IPS-18c (cell line): ENCODE measurements around the gene C12orf42.

Source experiments
- H3K4me3 ChIP-seq: 2 replicates; pipeline ENCODE4 v1.7.0; 2013; ENCODE audit warnings: low read depth, mild to moderate bottlenecking, low read length, moderate library complexity; ENCODE audit not compliant: insufficient read depth
- H3K9me3 ChIP-seq: one replicate; pipeline ENCODE4 v1.6.1; 2013; ENCODE audit warnings: mild to moderate bottlenecking, low read length, moderate library complexity; ENCODE audit not compliant: control insufficient read depth, insufficient read depth

Gene C12orf42

GRCh38 chr12:103503546-103504480 is 8.0 kb upstream of the C12orf42 start:
- no peaks in the 10 kb centered on the region for H3K9me3 ChIP-seq
- H3K4me3 ChIP-seq: no peak overlapping the region

- Histone ChIP-seq H3K9me3 (no peaks in the 10 kb centered on the region), H3K4me3 (no peak overlapping the region)
Measured at GRCh38 chr12:103501447-103501846, 5.7 kb upstream of the C12orf42 start.

- Histone ChIP-seq H3K9me3 (no peaks in the 10 kb centered on the region), H3K4me3 (no peak overlapping the region)
Measured at GRCh38 chr12:103499571-103499970, 3.8 kb upstream of the C12orf42 start.

- no peak overlapping the region for H3K4me3 ChIP-seq
- H3K9me3 ChIP-seq: no peaks in the 10 kb centered on the region
Measured at GRCh38 chr12:103498990-103499389, 3.2 kb upstream of the C12orf42 start.

- H3K4me3 ChIP-seq: peak overlapping the region; percentile 36
Measured at GRCh38 chr12:103494734-103495468, 867 bp downstream of the C12orf42 start.

GRCh38 chr12:103494051-103494733 is 1.6 kb downstream of the C12orf42 start:
- Histone ChIP-seq H3K4me3 (no peak overlapping the region), H3K9me3 (no peaks in the 10 kb centered on the region)

More at GRCh38 chr12:103494734-103495468, 867 bp downstream of the C12orf42 start:
- no peaks in the 10 kb centered on the region for H3K9me3 ChIP-seq

GRCh38 chr12:103493199-103493598 is 2.6 kb downstream of the C12orf42 start:
- Histone ChIP-seq H3K4me3 (no peak overlapping the region), H3K9me3 (no peaks in the 10 kb centered on the region)

- Histone ChIP-seq H3K9me3 (no peaks in the 10 kb centered on the region), H3K4me3 (no peak overlapping the region)
Measured at GRCh38 chr12:103482365-103482764, 13.4 kb downstream of the C12orf42 start.

- Histone ChIP-seq H3K9me3 (no peaks in the 10 kb centered on the region), H3K4me3 (no peak overlapping the region)
Measured at GRCh38 chr12:103475073-103475472, 20.7 kb downstream of the C12orf42 start.

GRCh38 chr12:103470664-103471063 is 25.1 kb downstream of the C12orf42 start:
- no peak overlapping the region for H3K4me3 ChIP-seq

GRCh38 chr12:103469719-103470118 is 26.0 kb downstream of the C12orf42 start:
- no peak overlapping the region for H3K4me3 ChIP-seq
- H3K9me3 ChIP-seq: no peaks in the 10 kb centered on the region

More at GRCh38 chr12:103470664-103471063, 25.1 kb downstream of the C12orf42 start:
- H3K9me3 ChIP-seq: no peaks in the 10 kb centered on the region

- H3K9me3 ChIP-seq: no peaks in the 10 kb centered on the region
- H3K4me3 ChIP-seq: no peak overlapping the region
Measured at GRCh38 chr12:103468837-103469236, 26.9 kb downstream of the C12orf42 start.

GRCh38 chr12:103462675-103463074 is 33.1 kb downstream of the C12orf42 start:
- H3K4me3 ChIP-seq: no peak overlapping the region
- H3K9me3 ChIP-seq: no peaks in the 10 kb centered on the region

- no peak overlapping the region for H3K4me3 ChIP-seq
- no peaks in the 10 kb centered on the region for H3K9me3 ChIP-seq
Measured at GRCh38 chr12:103457471-103457870, 38.3 kb downstream of the C12orf42 start.

- Histone ChIP-seq H3K9me3 (no peaks in the 10 kb centered on the region), H3K4me3 (no peak overlapping the region)
Measured at GRCh38 chr12:103456006-103456405, 39.8 kb downstream of the C12orf42 start.

- Histone ChIP-seq H3K9me3 (no peaks in the 10 kb centered on the region), H3K4me3 (no peak overlapping the region)
Measured at GRCh38 chr12:103455020-103455763, 40.6 kb downstream of the C12orf42 start.

- Histone ChIP-seq H3K4me3 (no peak overlapping the region), H3K9me3 (no peaks in the 10 kb centered on the region)
Measured at GRCh38 chr12:103444983-103445382, 50.8 kb downstream of the C12orf42 start.
